AG08395 (cell line): Measurements from ENCODE around the gene FAM163A.
"Not testable (repeated sequence)": the region's sequence is repeated elsewhere in the genome, so short reads cannot be mapped to it uniquely, and the experiment has no call there.

ENCODE experiments used
- DNase-seq: peaks from one replicate; pipeline ENCODE4 v3.0.0; 2012; ENCODE audit warnings: mixed read lengths, low spot score

FAM163A gene

GRCh38 chr1:179742717-179743678, at the start of gene FAM163A:
Gene FAM163A, plus strand, starts transcription at chr1:179743291. Its CDS starts 69,807 bp downstream, at chr1:179813098.
- DNase-seq, result no peak

DNA sequence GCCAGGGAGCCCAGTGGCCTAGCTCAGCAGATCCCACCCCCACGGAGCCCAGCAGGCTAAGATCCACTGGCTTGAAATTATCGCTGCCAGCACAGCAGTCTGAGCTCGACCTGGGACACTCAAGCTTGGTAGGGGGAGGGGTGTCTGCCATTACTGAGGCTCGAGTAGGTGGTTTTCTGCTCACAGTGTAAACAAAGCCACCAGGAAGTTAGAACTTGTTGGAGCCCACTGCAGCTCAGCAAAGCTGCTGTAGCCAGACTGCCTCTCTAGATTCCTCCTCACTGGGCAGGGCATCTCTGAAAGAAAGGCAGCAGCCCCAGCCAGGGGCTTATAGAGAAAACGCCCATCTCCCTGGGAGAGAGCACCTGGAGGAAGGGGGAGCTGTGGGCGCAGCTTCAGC, 48.6 kb upstream of the FAM163A start:
- not testable (repeated sequence) for DNase-seq

- DNase-seq, result no peak
These were observed 40.0 kb upstream of the FAM163A start for GRCh38 chr1:179702946-179703539.

DNA sequence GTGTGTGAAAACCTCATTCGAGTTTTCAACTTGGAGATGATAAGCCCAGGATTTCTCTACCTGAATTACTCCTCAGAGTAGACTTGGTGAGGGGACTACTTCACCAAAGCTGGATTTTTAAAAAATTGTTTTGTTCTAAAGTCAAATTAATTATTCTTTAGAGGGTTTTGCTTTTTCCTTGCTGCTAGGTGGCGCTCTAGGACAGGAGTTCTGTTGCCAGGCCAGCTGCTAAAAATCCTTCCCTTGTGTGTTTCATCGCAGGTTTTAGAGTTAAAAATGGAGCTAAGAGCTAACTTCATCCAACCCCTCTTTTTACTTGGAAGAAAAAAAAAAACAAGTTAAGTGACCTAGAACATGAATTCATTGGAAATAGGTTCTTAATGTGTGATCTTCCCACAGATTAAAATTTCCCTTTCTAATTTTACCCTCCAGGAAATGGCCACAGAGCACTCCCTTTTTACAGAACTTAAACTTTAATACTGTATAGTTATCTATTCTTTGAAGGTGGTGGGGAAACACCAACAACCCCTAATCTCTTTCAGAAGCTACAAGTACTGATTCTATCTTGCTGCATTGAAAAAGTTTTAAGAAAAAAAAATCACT, 36.7 kb upstream of the FAM163A start:
- DNase-seq, result peak; percentile 61

GRCh38 chr1:179707406-179707805, 35.7 kb upstream of the FAM163A start:
- DNase-seq, result no peak

- no peak for DNase-seq
These were observed 34.5 kb upstream of the FAM163A start for GRCh38 chr1:179708434-179709195.

GRCh38 chr1:179709841-179710329, 33.2 kb upstream of the FAM163A start:
- DNase-seq, result no peak

DNA sequence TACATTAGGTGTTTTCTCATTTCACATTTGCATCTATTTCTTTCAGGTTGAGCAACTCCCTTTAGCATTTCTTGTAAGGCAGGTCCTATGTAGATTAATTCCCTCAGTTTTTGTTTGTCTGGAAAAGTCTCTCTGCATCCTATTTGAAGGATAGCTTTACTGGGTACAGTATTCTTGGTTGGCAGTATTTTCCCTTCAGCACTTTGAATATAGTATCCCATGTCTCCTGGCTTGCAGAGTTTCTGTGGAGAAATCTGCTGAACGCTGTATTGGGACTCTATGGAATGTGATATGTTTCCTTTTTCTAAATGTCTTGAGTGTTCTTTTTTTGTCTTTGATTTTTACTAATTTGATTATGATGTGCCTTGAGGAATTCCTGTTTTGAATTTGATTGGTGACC, 28.9 kb upstream of the FAM163A start:
- DNase-seq, result no peak

- no peak for DNase-seq
These were observed 28.5 kb upstream of the FAM163A start for GRCh38 chr1:179714623-179715022.

- DNase-seq, result no peak
These were observed 23.8 kb upstream of the FAM163A start for GRCh38 chr1:179719272-179719671.

- DNase-seq, result no peak
These were observed 14.8 kb upstream of the FAM163A start for GRCh38 chr1:179728271-179728670.

DNA sequence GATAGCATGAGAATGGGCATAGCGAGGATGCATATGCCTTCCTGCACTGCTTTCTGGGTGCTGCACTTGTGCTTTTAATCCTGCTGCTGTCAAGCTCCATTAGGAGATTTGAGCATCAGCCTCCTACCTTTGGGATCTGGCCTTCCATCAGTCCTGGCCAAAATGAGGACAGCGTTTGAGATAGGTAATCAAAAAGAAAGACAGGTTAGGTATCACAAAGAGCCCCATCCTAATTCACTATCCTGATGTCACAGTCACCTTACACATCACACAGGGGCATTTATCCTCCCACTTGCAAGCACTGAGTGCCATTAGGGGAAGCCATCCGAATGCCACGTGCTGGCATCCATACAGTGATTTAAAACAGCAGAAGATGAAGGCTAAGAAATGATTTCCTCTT, 13.2 kb upstream of the FAM163A start:
- DNase-seq, result no peak

DNA sequence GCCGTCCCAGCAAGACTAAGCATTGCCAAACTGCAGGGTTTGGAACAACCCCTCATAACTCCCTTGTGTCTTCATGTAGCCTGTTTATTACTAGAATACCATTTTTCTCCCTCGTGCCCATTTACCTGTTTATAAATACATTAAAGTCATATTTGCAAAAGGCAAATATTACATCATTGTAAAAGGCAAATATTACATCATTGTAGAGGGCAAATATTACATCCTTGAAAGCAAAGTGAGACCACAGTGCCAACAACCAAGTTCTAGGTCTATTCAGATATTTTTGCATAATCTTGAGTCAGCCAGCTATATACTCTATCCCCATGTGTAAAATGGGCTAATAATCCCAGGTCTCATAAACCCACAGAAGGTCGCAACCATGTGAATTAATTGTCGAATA, 11.4 kb upstream of the FAM163A start:
- DNase-seq, result no peak

DNA sequence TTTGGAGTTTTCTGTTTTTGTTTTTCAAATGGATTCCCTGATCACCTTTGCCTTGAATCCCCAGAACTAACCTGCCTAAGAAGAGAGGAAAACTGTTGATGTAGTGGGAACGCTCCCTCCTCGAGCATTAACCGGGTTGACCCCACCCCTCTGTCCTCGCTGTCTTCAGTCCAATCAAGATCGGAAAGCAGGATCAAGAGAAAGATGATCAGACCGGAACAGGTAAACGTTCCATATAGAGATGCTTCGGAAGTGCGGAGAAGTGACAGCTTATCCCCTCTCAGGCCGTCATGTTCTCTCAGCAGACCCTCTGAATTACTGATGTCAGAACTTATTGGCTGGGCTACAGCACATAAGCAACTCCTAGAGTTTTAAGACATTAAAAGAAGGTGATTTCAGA, 800 bp upstream of the FAM163A start:
- DNase-seq, result no peak

- DNase-seq, result no peak
These were observed 749 bp downstream of the FAM163A start for GRCh38 chr1:179743679-179744400.

- no peak for DNase-seq
These were observed 1.5 kb downstream of the FAM163A start for GRCh38 chr1:179744401-179745130.

DNA sequence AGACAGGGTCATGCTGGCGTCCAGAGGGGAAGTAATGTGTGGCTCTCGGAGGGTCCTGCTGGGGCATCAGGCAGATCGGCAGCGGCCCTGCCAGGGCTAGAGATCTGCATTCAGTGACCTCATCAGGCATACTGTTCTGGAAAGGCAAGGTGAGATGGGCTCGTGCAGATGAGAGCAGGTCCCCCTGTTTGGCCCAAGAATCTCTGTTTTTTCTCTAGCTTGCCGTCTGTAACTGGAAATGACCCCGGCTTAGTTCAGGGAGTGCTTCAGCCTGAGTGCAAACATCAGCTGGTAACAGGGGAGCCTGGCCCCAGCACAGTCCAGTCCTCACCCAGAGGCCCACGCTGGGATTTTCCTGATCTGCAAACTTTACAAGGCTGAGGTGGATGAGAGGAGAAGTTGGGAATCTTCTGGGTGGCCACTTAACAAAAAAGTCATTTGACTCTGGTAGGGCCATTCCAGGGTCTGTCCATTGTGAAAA, 2.1 kb downstream of the FAM163A start:
- no peak for DNase-seq

- DNase-seq, result no peak
These were observed 2.7 kb downstream of the FAM163A start for GRCh38 chr1:179745743-179746142.

DNA sequence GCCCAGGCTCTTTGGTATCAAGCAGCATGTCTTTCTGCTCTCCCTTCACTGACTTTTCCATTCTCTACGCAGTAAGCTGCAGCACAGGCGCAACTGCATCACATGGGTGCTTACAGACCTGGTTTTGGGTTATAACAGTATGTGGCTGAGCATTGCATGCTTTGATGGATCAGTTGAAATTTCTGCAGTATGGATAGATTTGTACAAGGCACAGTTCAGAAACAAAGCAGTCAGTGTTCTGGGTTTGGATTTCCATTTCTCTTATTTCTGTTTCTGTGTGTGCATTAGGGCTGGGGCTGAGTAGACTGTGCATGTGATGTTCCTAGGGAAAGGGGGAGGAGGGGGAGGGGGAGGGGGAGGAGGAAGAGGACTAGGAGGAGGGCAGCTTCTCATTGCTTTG, 4.5 kb downstream of the FAM163A start:
- DNase-seq, result no peak

DNA sequence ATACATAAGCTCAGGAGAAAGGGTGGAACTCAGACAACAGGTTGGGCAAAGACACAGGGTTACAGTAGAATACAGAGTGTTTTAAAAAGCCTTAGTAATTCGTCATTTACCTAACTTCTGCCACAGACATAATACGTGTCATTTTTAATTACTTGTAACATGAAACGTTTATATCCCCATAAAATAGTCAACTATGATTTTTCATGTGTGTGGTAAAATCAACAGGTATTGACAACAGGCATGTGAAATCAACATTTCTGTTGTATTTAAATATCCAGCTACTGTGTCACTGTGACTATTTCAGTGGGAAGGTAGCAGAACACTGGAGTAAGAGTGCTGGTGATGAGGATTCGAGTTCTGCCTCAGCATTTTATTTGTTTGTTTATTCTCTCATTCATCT, 5.7 kb downstream of the FAM163A start:
- DNase-seq, result no peak

GRCh38 chr1:179750630-179751029, 7.5 kb downstream of the FAM163A start:
- no peak for DNase-seq
